ENCODE results near the gene MARCKSL1.

- TF ChIP-seq CTCF (IDR thresholded peaks at IDR 0.05), result no peak
- TF ChIP-seq POLR2A (IDR thresholded peaks at IDR 0.05), result no peak
- no peak for TF ChIP-seq POLR2AphosphoS5 (IDR thresholded peaks at IDR 0.05; ENCODE audit: insufficient read depth in 1 of 2, low read depth in 1 of 2)
Observed at GRCh38 chr1:32311709-32312393, 24.2 kb downstream of the MARCKSL1 start.
